NB4 (cell line): ENCODE results near the gene NFIA.

Experiments used
- DNase-seq: peaks from one replicate; pipeline ENCODE4 v3.0.0; 2010; ENCODE audit warnings: low read depth
- H3K4me3 ChIP-seq: one replicate; pipeline ENCODE4 v1.5.1; 2011; ENCODE audit warnings: mild to moderate bottlenecking, low read depth, low read length, moderate library complexity
- MYC ChIP-seq: IDR thresholded peaks from 2 replicates; pipeline ENCODE4 v1.6.1; 2011; ENCODE audit warnings: low read depth, low read length
- POLR2A ChIP-seq: IDR thresholded peaks from 2 replicates; pipeline ENCODE4 v1.6.1; 2011; ENCODE audit warnings: mild to moderate bottlenecking; ENCODE audit not compliant: insufficient read length; ENCODE audit errors: extremely low read depth
- TF ChIP-seq, protein P1 (sequence below): IDR thresholded peaks from 2 replicates; pipeline ENCODE4 v1.6.1; 2011; ENCODE audit warnings: low read depth, low read length
- TF ChIP-seq, protein P2 (sequence below): IDR thresholded peaks from one replicate; pipeline ENCODE4 v1.5.1; 2012; ENCODE audit warnings: low read depth, low read length

NFIA gene

GRCh38 chr1:61230523-61230922 lies 148.2 kb downstream of the NFIA start:
- DNase-seq = no peak
- no peak overlapping the region for H3K4me3 ChIP-seq
- TF ChIP-seq, protein P1, sequence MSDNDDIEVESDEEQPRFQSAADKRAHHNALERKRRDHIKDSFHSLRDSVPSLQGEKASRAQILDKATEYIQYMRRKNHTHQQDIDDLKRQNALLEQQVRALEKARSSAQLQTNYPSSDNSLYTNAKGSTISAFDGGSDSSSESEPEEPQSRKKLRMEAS = no peak
- TF ChIP-seq POLR2A (no peak), MYC (no peak)
- TF ChIP-seq, protein P2, sequence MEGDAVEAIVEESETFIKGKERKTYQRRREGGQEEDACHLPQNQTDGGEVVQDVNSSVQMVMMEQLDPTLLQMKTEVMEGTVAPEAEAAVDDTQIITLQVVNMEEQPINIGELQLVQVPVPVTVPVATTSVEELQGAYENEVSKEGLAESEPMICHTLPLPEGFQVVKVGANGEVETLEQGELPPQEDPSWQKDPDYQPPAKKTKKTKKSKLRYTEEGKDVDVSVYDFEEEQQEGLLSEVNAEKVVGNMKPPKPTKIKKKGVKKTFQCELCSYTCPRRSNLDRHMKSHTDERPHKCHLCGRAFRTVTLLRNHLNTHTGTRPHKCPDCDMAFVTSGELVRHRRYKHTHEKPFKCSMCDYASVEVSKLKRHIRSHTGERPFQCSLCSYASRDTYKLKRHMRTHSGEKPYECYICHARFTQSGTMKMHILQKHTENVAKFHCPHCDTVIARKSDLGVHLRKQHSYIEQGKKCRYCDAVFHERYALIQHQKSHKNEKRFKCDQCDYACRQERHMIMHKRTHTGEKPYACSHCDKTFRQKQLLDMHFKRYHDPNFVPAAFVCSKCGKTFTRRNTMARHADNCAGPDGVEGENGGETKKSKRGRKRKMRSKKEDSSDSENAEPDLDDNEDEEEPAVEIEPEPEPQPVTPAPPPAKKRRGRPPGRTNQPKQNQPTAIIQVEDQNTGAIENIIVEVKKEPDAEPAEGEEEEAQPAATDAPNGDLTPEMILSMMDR = no peak

GRCh38 chr1:61231795-61232194 lies 149.4 kb downstream of the NFIA start:
- no peak overlapping the region for H3K4me3 ChIP-seq
- DNase-seq = no peak
- TF ChIP-seq MYC = no peak
- TF ChIP-seq, protein P1 = no peak

GRCh38 chr1:61233121-61233660 lies 150.8 kb downstream of the NFIA start:
- TF ChIP-seq POLR2A (no peak), MYC (no peak)
- TF ChIP-seq, protein P2 = no peak
- TF ChIP-seq, protein P1 = no peak
- no peak overlapping the region for H3K4me3 ChIP-seq
- DNase-seq = no peak

GRCh38 chr1:61234587-61234919 lies 152.2 kb downstream of the NFIA start:
- DNase-seq = no peak
- TF ChIP-seq, protein P1 = no peak
- no peak for TF ChIP-seq POLR2A
- TF ChIP-seq MYC = no peak
- H3K4me3 ChIP-seq = no peak overlapping the region

- TF ChIP-seq, protein P1 = no peak
- no peak for DNase-seq
- H3K4me3 ChIP-seq = no peak overlapping the region
Observed at GRCh38 chr1:61237147-61237546, 154.8 kb downstream of the NFIA start.

- DNase-seq = no peak
- no peak overlapping the region for H3K4me3 ChIP-seq
- TF ChIP-seq MYC = no peak
- TF ChIP-seq, protein P2 = no peak
- TF ChIP-seq, protein P1 = no peak
- TF ChIP-seq POLR2A = no peak
Observed at GRCh38 chr1:61237659-61238358, 155.4 kb downstream of the NFIA start.

DNA sequence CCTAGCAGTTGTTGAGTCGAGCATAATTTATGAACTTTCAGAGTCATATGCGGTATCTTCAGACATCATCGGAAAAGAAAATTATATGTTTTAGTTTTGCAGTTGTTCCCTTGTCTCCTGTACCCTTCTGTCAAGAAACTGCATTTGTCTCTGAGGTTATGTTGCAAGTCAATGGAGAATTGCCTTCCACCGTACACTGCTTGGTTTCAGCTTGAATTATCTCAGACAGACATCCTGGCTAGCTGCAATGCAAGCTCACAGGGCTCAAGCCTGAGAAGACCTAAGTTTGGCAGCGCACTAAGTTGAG lies 156.0 kb downstream of the NFIA start:
- TF ChIP-seq MYC = no peak
- TF ChIP-seq POLR2A = no peak
- TF ChIP-seq, protein P1 = no peak
- TF ChIP-seq, protein P2 = no peak
- no peak overlapping the region for H3K4me3 ChIP-seq
- no peak for DNase-seq
